GM18520 (cell line): ENCODE results near the gene TSPEAR.

ENCODE experiments used
- ATAC-seq: cut with Tn5 transposase; IDR thresholded peaks from one replicate; pipeline ENCODE4 v1.9.1; 2021; ENCODE audit not compliant: unreplicated experiment

TSPEAR gene

GRCh38 chr21:44478801-44479167 lies 232.6 kb downstream of the TSPEAR start:
- no peak for ATAC-seq

DNA sequence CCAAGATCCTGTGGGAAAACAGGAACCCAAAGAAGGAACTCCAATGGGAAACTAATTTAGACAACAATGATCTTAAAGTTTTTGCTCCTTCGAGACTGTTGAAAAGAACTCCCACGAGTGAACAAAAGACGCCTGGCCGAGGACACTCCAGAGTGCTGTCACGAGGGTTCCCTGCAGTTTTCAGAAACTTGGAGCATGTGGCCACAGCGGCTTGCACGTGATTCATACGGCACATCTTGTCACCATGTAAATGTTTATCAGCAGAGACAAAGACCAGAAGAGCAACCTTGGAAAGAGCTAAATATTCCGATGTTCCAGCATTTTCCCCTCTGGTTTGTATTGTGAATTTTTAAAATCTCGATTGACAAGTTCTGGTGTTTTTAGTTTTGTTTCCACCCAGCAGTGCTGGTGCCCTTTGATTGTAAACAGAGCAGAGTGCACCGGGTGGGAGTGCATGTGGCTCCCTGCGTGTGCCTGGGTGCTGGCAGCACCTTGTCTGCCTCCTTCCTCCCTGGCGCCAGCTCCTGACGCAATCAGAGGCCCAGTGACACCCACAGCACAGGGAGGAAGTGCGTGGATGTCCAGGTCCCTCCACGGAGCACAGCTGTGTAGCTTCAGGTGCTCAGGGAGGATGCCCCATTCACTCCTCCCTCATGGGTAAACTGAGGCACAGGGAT lies 233.1 kb downstream of the TSPEAR start:
- no peak for ATAC-seq

DNA sequence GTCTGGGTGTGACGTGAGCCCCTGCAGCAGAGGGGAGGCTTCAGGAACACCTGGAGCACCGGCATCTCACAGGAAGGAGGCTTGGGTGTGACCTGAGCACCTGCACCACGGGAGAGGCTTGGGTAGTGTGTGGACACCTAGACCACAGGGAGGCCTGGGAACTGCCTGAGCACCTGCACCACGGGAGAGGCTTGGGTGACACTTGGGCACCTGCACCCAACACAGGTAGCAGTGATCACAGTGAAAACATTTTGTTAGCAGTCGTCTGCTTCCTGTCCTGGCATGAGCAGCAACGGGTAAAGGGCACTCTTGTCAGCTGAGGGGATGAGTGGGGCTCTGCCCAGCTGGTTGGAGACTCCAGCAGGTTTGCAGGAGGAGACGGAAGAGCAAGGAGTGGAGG lies 233.7 kb downstream of the TSPEAR start:
- ATAC-seq: no peak

- ATAC-seq: no peak
These were observed 234.2 kb downstream of the TSPEAR start for GRCh38 chr21:44477131-44477530.

GRCh38 chr21:44475266-44475845 lies 236.0 kb downstream of the TSPEAR start:
- ATAC-seq: no peak

DNA sequence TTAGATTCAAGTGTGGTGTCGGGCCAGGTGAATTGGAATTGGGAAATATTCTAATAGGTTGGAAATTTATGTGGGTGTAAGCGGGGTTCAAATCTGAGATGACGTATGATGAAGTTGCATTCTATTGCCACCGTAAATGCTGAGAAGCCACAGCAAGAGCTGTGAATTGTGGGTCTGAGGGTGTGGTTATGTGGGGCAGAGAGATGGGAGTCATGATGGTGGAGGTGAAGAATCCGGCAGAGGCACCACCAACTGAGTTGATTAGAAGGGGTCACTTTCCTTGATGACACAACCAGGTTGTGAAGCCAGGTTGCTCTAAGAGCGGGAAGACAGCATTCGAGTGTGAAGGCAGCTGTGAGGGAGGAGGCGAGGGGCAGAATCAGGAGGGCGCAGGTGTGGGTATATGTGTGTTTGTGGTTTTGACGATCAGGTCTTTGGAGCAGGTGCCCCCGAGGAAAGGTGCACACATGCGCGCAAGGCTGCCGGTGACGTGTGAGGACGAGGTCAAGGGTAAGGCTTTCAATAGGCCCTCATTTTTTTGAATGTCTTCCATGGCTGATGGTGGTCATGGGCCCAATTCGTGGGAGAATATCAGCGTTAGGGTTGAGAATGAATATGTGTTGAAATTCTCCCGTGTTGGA lies 237.3 kb downstream of the TSPEAR start:
- no peak for ATAC-seq

DNA sequence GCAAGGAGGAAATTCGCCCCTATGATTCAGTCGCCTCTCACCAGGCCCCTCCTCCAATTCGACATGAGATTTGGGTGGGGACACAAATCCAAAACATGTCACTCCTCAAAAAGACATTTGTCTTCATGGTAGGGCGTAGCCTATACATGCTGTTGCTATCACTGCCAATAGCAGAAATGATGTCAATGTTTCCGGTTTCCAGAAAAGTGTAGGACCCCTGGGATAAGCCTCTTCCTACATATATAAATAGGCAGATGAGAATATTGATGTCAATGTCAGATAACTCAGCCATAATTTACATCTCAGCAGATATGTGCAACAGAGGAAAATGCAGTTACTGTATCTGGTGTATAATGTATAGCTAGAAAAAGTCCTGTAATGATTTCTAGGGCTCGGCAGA lies 239.4 kb downstream of the TSPEAR start:
- no peak for ATAC-seq

DNA sequence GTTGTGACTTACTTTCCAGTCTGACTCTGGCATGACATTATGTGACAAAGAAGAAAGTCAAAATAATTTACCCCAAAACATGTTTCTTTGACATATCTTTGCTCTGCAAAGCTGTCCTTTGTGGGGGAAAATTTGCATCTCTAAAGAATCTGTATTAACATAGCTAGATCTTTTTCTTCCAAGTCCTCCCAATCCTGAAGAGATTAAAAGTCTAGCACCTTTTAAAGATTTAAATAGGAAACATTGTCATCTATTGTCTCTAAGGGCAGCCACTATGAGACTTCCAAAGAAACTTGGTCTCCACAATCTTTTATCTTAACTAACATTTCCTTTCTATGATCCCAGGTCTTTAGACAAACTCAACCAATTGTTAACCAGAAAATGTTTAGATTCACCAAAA lies 240.0 kb downstream of the TSPEAR start:
- ATAC-seq: no peak

GRCh38 chr21:44467859-44468195 lies 243.5 kb downstream of the TSPEAR start:
- no peak for ATAC-seq

DNA sequence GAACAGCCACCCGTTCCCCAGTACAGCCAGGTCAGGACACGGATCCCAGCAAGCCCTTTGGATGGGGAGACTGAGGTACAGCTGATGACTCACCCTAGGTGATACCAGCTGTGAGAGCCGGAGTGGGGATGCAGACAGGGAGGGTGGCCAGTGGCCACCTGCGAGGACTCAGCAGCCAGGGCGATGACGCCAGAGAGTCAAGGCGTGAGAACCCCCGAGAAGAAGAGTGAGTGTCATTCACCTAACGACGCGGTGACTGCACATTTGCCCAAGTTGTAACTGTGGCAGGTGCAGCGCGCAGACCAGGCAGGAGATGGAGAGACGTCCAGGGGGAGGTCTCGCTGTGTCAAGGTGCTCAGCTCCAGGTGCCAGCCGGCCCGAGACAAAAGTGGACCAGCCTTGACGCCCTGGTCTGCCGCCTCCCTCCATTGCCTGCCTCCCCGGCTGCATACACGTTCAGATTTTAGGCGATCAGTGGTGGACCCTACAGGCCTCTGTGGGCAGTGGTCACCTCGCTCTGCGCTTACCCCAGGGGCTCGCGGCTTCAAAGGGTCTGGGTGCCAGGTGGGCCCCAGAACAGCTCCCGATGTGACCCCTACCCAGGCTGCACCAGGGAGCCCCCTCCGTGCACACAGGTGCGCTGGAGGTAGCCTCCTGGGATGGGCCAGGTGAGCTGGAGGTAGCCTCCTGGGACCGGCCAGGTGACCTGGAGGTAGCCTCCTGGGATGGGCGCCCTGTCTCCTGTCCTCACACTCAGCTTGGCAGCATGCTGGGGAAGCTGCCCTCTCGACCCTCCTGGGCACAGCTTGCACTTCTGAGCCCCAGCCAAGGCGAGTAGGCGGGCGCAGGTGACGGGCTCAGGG lies 244.1 kb downstream of the TSPEAR start:
- ATAC-seq: no peak

- ATAC-seq: no peak
These were observed 244.9 kb downstream of the TSPEAR start for GRCh38 chr21:44466351-44466954.

DNA sequence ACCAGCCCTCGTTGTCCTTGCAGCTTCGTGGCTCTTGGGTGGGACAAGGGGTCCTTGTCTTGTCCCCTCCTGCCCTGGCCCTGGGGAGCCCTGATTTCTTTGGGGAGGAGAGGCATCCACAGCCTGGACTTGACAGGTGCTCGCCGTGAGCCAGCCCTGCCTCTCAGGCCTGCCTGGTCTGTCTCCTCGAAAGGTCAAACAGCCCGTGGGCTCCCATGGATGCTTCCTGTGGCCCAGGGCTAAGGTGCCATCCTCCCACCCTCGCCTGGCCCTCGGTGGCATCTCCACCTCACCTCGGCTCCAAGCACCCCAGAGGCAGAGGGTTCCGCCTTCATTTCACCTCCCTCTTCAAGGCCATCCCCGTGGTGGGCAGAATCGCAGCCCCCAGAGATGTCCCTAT lies 247.0 kb downstream of the TSPEAR start:
- no peak for ATAC-seq

- no peak for ATAC-seq
These were observed 247.6 kb downstream of the TSPEAR start for GRCh38 chr21:44463724-44464123.

- no peak for ATAC-seq
These were observed 248.6 kb downstream of the TSPEAR start for GRCh38 chr21:44462834-44463200.

GRCh38 chr21:44462086-44462833 lies 249.1 kb downstream of the TSPEAR start:
- no peak for ATAC-seq

DNA sequence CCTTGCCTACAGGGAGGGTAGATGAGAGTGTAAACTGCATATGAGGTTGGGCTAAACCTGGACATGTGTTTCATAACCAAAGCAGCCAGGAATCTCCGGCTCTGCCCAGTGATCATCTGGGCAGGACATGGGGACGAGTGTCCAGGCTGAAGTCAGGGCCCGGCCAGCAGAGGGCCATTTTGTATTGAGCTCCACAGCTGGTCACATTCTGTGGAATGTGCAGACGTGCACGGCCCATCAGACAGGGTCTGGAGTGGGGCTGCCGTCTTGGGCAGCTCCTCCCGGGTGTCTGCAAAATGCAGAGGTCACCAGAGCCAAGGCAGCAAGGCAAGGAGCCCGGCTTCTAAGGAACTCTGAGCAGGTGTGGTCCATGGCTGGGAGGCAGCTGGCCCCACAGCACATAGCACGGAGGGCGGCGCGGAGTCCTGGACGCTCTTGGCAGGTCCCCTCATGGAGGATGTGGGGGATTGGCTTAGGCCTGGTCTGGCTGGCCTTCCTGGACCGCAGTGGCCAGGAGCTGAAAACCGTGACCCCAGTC lies 249.8 kb downstream of the TSPEAR start:
- ATAC-seq: no peak

- ATAC-seq: no peak
These were observed 250.4 kb downstream of the TSPEAR start for GRCh38 chr21:44461005-44461404.

DNA sequence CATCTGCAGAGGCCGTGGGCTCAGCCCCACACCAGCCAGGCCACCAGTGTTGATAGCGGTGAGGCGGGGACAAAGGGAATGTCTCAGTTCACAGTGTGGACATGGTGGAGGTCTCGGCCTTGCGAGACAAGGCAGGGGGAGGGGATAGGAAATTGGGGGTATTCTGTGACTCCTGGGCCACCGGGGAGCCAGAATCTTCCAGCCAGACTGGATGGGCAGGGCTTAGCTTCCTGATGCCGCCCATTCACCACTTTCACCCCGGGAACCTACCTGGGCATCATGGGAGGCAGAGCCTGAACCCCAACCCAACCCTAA lies 251.0 kb downstream of the TSPEAR start:
- no peak for ATAC-seq

DNA sequence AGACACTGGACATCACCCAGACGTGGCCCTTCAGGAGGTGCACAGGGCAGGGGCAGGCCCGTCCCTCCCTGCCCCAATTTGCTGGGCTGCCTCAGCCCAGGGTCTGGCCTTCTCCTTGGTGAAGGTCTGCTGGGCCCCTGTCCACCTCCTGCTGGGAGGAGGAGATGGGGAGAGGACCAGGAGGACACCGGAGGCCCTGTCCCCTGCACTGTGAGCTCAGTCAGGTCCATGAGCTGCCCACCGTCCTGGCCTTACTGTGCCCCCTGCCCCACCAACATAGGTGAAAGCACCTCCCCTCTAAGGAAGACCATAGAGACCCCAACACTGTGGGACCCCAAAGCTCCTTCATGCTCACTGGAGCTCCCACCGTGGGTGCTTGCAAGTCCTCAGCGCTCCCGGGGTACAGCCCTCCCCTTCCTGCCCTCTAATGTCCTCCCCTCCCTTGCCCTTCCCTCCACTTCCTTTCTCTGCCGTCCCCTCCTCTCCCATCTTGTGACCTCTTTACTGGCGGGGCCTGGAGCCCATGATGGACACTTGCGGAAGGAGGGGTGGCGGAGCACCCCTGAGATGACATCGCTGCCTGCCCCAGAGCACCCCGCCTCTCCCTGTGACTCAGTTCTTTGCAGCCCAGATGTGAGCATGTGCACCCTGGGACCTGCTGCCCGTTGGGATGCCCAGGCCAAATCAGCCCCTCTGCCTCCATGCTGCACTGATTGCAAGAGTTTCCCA lies 251.5 kb downstream of the TSPEAR start:
- no peak for ATAC-seq
